K562 (cell line): ENCODE results near the gene ROMO1. TPM values are rescaled to one million over a fixed set of nuclear protein-coding genes. Genes with fewer than 3 reads are reported as not detected.

Experiments used
- BDP1 ChIP-seq: IDR thresholded peaks from 3 replicates; pipeline ENCODE4 v1.6.1; 2011; ENCODE audit not compliant: insufficient read length, insufficient read depth
- GATAD2B ChIP-seq: fragments of 450-650 bp; IDR thresholded peaks from 2 replicates; pipeline ENCODE4 v1.6.1; 2017; ENCODE audit warnings: mild to moderate bottlenecking, borderline replicate concordance
- HOXB6 ChIP-seq: fragments of 250-450 bp; sonication (Bioruptor Pico); IDR thresholded peaks from 2 replicates; pipeline ENCODE4 v1.5.1; 2022; ENCODE audit warnings: mild to moderate bottlenecking, borderline replicate concordance
- KDM2B ChIP-seq: fragments of 250-450 bp; sonication (Bioruptor Pico); IDR thresholded peaks from 2 replicates; pipeline ENCODE4 v1.8.0; 2021; ENCODE audit warnings: mild to moderate bottlenecking, moderate library complexity
- NFIX ChIP-seq: fragments of 250-450 bp; sonication (Bioruptor Pico); IDR thresholded peaks from 2 replicates; pipeline ENCODE4 v1.4.0; 2020; ENCODE audit warnings: low read depth, mild to moderate bottlenecking, moderate library complexity
- POLR3G ChIP-seq: IDR thresholded peaks from 2 replicates; pipeline ENCODE4 v1.6.1; 2011; ENCODE audit not compliant: insufficient read length, insufficient replicate concordance; ENCODE audit errors: extremely low read depth
- RBM22 ChIP-seq: fragments of 200-400 bp; formaldehyde crosslinking; IDR thresholded peaks from 2 replicates; pipeline ENCODE4 v1.6.1; 2018; ENCODE audit warnings: low read length, low read depth; ENCODE audit not compliant: poor library complexity, severe bottlenecking
- RHOXF2B ChIP-seq: fragments of 250-450 bp; sonication (Bioruptor Pico); conservative IDR thresholded peaks from 2 replicates; pipeline ENCODE4 v1.5.1; 2021
- SMARCA5 ChIP-seq: fragments of 450-650 bp; IDR thresholded peaks from 2 replicates; pipeline ENCODE4 v1.6.1; 2016
- SRF ChIP-seq, 2 experiments: fragments of 250-450, 450-650 bp in 1 of 2; sonication (Bioruptor Pico) in 1 of 2; sonication (generic) in 1 of 2; formaldehyde crosslinking; IDR thresholded peaks; 2 replicates each; pipeline versions ENCODE4 v1.5.0 to v1.5.1; 2020 to 2022; ENCODE audit warnings: mild to moderate bottlenecking in 1 of 2, missing genetic modification reagents in 1 of 2
- SRSF1 ChIP-seq: fragments of 200-400 bp; formaldehyde crosslinking; IDR thresholded peaks from 2 replicates; pipeline ENCODE4 v1.6.1; 2017; ENCODE audit warnings: mild to moderate bottlenecking, low read depth, low read length, moderate library complexity
- TAF15 ChIP-seq: fragments of 200-400 bp; formaldehyde crosslinking; IDR thresholded peaks from 2 replicates; pipeline ENCODE4 v1.6.1; 2017; ENCODE audit warnings: mild to moderate bottlenecking, low read depth, low read length, moderate library complexity
- TRIM25 ChIP-seq: fragments of 450-650 bp; IDR thresholded peaks from 2 replicates; pipeline ENCODE4 v1.7.0; 2016; ENCODE audit warnings: borderline replicate concordance
- ZNF280A ChIP-seq: fragments of 450-650 bp; IDR thresholded peaks from 2 replicates; pipeline ENCODE4 v1.6.1; 2018; ENCODE audit warnings: mild to moderate bottlenecking, low read depth; ENCODE audit not compliant: partially characterized antibody
- ZNF311 ChIP-seq: fragments of 250-450 bp; sonication (Bioruptor Pico); IDR thresholded peaks from 2 replicates; pipeline ENCODE4 v1.4.0; 2020; ENCODE audit warnings: mild to moderate bottlenecking, moderate library complexity
- ZNF589 ChIP-seq: fragments of 200-800 bp; sonication (Bioruptor generic); IDR thresholded peaks from 2 replicates; pipeline ENCODE4 v1.6.1; 2016; ENCODE audit warnings: low read depth, missing genetic modification characterization, missing compliant biosample characterization
- polyA plus RNA-seq, 8 experiments: library from polyadenylated mRNA; depleted of rRNA in 4 of 8; stranded (reverse) in 5 of 8; unstranded in 3 of 8; fragments of >200 nt; fragmentation: Nextera tagmentation in 2 of 8; fragmentation: Illumina TruSeq in 1 of 8; extraction: Ambion mirVana in 2 of 8; extraction: Trizol in 1 of 8; gene quantifications; 2 replicates each; pipeline versions ENCODE4 v1.2.1 to v1.2.3, GENCODE V29; 2011 to 2014; ENCODE audit warnings: inconsistent platforms in 1 of 8, missing spikeins in 1 of 8
- total RNA-seq, 7 experiments: library from RNA; depleted of rRNA in 6 of 7; stranded (reverse); fragments of >200 nt in 6 of 7; fragmentation: Illumina TruSeq in 2 of 7; extraction: Trizol in 2 of 7; gene quantifications; 2 replicates each; pipeline versions ENCODE4 v1.2.1 to v1.2.3, GENCODE V29; 2011 to 2021; ENCODE audit warnings: low replicate concordance in 1 of 7
- TF ChIP-seq, protein P1 (sequence below): fragments of 250-450 bp; sonication (Bioruptor Pico); IDR thresholded peaks from 2 replicates; pipeline ENCODE4 v1.5.1; 2021; ENCODE audit warnings: mild to moderate bottlenecking
- TF ChIP-seq, protein P2 (sequence below): fragments of 150-350 bp; conservative IDR thresholded peaks from 2 replicates; pipeline ENCODE4 v1.6.1; 2014; ENCODE audit warnings: low read length
- TF ChIP-seq, protein P3 (sequence below): fragments of 450-650 bp; formaldehyde crosslinking; IDR thresholded peaks from 2 replicates; pipeline ENCODE4 v1.4.0; 2022; ENCODE audit warnings: mild to moderate bottlenecking, moderate library complexity

The ROMO1 gene
- total and polyA plus RNA-seq, 9 of the 15 experiments (the other 6 are each of a cell fraction or from before 2014, with no cell fraction given) = 31.8 to 741 (median 226) TPM

GRCh38 chr20:35699127-35699956 is at the start of gene ROMO1, which contains the start of gene NFS1 (continued):
- TF ChIP-seq BDP1 (no peak), ZNF311 (CRISPR knock-in tag) (no peak), TRIM25 (no peak), HOXB6 (CRISPR knock-in tag) (no peak), RHOXF2B (no peak), NFIX (CRISPR knock-in tag) (no peak), GATAD2B (peak; percentile 29; the same call in 1 of the 2 replicates), ZNF589 (CRISPR knock-in tag) (no peak), ZNF280A (no peak), SMARCA5 (no peak), SRF (CRISPR knock-in tag; IDR thresholded peaks at IDR 0.05) (no peak; a peak in 1 of 4 replicates), RBM22 (peak; percentile 56), KDM2B (CRISPR knock-in tag) (no peak), POLR3G (no peak), TAF15 (no peak), SRSF1 (no peak)
- TF ChIP-seq, protein P1, sequence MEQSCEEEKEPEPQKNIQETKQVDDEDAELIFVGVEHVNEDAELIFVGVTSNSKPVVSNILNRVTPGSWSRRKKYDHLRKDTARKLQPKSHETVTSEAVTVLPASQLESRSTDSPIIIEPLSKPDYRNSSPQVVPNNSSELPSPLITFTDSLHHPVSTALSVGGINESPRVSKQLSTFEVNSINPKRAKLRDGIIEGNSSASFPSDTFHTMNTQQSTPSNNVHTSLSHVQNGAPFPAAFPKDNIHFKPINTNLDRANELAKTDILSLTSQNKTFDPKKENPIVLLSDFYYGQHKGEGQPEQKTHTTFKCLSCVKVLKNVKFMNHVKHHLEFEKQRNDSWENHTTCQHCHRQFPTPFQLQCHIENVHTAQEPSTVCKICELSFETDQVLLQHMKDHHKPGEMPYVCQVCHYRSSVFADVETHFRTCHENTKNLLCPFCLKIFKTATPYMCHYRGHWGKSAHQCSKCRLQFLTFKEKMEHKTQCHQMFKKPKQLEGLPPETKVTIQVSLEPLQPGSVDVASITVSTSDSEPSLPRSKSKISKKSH (CRISPR knock-in tag) = no peak
- TF ChIP-seq, protein P2, sequence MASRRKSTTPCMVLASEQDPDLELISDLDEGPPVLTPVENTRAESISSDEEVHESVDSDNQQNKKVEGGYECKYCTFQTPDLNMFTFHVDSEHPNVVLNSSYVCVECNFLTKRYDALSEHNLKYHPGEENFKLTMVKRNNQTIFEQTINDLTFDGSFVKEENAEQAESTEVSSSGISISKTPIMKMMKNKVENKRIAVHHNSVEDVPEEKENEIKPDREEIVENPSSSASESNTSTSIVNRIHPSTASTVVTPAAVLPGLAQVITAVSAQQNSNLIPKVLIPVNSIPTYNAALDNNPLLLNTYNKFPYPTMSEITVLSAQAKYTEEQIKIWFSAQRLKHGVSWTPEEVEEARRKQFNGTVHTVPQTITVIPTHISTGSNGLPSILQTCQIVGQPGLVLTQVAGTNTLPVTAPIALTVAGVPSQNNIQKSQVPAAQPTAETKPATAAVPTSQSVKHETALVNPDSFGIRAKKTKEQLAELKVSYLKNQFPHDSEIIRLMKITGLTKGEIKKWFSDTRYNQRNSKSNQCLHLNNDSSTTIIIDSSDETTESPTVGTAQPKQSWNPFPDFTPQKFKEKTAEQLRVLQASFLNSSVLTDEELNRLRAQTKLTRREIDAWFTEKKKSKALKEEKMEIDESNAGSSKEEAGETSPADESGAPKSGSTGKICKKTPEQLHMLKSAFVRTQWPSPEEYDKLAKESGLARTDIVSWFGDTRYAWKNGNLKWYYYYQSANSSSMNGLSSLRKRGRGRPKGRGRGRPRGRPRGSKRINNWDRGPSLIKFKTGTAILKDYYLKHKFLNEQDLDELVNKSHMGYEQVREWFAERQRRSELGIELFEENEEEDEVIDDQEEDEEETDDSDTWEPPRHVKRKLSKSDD = no peak; the same call in 1 of the 2 replicates
- TF ChIP-seq, protein P3, sequence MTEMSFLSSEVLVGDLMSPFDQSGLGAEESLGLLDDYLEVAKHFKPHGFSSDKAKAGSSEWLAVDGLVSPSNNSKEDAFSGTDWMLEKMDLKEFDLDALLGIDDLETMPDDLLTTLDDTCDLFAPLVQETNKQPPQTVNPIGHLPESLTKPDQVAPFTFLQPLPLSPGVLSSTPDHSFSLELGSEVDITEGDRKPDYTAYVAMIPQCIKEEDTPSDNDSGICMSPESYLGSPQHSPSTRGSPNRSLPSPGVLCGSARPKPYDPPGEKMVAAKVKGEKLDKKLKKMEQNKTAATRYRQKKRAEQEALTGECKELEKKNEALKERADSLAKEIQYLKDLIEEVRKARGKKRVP (CRISPR knock-in tag) = no peak
